CD4-positive, alpha-beta T cell treated with Interleukin-10 for 1 hour (primary cell): ENCODE measurements around the gene TMCO1.
"Not testable (repeated sequence)": the region's sequence is repeated elsewhere in the genome, so short reads cannot be mapped to it uniquely, and the experiment has no call there.

ENCODE experiments used
- DNase-seq: peaks from one replicate; pipeline ENCODE4 v3.0.0-alpha.2; 2020

The TMCO1 gene

GRCh38 chr1:165683848-165684485 is 84.7 kb downstream of the TMCO1 start:
- no peak for DNase-seq

DNA sequence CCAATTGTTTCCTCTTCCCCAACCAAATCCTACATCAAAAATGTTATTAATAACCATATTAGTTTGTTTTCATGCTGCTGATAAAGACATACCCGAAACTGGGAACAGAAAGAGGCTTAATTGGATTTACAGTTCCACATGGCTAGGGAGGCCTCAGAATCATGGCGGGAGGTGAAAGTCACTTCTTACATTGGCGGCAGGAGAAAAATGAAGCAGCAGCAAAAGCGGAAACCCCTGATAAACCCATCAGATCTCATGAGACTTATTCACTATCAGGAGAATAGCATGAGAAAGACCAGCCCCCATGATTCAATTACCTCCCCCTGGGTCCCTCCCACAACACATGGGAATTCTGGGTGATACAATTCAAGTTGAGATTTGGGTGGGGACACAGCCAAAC is 87.9 kb downstream of the TMCO1 start:
- DNase-seq = not testable (repeated sequence)

DNA sequence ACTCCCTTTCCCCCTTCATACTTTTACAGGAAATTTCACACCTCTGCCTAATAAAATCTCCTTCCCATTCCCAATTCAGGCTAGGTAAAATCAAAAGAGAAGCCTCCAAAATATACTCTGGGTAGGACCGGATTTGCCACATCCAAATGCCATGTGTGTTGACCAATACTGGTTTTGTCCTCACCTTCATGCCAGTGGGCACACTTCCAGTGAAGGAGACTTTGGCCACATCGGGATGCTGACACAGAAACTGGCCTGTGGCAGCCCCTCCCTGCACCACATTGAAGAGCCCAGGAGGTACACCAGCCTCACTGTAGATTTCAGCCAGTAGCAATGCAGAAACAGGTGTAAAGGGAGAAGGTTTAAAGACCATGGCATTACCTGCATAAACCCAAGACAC is 88.4 kb downstream of the TMCO1 start:
- DNase-seq = no peak

DNA sequence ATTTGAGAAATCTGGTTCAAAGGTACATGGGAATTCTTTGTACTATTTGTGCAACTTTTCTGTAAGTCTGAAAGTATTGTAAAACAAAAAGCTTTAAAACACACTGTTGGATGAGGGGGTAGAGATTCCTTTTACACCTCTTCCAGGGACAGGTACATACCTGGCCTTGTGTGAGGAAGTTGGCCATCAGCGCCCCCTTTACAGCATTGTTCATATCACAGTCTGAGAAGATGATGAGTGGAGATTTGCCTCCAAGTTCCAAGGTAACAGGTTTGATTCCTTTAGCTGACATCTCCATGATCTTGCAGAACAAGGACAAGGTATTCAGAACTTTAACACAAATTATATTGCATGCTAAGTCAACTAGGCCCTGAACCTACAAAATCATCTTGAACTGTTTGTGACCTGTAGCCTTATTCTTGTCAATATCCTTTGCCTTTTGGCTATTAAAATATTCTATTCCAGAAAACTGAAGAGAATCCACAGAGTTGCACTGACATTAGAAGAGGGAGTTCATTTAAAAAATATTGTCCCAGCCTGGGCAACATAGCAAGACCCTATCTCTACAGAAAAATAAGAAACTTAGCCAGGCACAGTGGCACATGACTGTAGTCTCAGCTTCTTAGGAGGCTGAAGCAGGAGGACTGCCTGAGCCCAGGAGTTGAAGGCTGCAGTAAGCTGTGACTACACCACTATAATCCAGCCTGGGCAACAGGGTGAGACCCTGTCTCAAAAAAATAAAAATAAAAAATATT is 89.2 kb downstream of the TMCO1 start:
- no peak for DNase-seq

DNA sequence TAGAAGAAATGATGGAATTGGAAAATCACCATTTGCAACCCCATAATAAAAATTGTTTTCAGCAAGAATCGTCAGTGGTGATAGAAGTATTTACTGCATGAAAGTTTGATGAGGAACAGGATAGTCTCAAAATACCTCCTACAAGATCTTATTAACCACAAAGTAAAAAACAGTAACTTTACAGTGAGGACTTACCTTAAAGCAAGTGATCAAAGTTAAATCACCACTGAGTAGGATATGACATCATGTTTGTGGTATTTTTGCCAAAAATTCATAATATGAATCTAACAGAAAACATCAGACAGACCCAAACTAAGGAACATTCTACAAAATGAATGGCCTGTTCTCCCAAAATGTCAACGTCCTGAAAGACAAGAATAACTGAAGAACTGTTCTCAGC is 90.2 kb downstream of the TMCO1 start:
- DNase-seq = no peak
